Activated CD4-positive, alpha-beta T cell treated with anti-CD3 and anti-CD28 coated beads for 24 hours (primary cell): ENCODE results near the gene MLXIP.

Experiments
- DNase-seq, 2 donors: peaks; one replicate each; pipeline ENCODE4 v3.0.0-alpha.2; 2020; ENCODE audit warnings: low read depth in 2 of 2

MLXIP gene

GRCh38 chr12:122126713-122127597 is 48.4 kb downstream of the MLXIP start:
- DNase-seq, result no peak

- DNase-seq, result no peak
Observed at GRCh38 chr12:122127839-122128238, 49.3 kb downstream of the MLXIP start.

GRCh38 chr12:122128481-122128880 is 49.9 kb downstream of the MLXIP start:
- no peak for DNase-seq

DNA sequence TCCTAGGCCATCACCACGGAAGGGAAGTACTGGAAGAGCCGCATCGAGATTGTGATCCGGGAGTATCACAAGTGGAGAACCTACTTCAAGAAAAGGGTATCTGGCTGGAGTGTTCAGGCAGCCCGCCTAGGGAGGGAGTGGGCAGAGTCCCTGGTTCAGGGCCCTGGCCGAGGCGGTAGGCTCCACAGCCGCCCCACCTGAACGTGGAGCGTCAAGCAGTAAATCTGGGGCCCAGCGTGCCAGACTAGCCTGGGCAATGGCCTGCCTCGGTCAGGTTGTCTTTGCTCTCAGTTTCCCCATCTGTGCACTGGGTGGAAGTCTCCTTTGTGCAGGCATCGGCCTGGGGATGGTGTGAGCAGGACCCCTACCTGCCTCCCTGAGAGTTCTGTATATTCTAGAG is 50.6 kb downstream of the MLXIP start:
- no peak for DNase-seq

DNA sequence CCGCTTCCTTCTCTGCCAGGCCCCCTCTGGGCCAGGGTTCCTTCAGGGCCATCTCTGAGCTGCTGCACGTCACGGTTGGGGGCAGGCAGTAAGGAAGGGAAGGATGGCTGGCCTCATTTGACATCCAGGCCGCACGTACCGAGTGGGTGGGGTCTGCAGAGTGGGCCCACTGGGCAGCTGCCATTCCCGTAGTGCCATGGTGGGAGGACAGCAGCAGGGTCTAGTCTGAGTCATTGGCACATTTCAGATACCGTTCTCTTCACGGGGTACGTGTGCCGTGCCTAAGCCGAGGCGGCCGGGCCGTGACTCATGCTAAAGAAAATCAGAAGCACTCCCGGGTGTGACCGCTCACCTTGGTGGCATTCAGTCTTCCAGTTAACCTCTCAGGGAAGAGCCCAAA is 51.6 kb downstream of the MLXIP start:
- no peak for DNase-seq

DNA sequence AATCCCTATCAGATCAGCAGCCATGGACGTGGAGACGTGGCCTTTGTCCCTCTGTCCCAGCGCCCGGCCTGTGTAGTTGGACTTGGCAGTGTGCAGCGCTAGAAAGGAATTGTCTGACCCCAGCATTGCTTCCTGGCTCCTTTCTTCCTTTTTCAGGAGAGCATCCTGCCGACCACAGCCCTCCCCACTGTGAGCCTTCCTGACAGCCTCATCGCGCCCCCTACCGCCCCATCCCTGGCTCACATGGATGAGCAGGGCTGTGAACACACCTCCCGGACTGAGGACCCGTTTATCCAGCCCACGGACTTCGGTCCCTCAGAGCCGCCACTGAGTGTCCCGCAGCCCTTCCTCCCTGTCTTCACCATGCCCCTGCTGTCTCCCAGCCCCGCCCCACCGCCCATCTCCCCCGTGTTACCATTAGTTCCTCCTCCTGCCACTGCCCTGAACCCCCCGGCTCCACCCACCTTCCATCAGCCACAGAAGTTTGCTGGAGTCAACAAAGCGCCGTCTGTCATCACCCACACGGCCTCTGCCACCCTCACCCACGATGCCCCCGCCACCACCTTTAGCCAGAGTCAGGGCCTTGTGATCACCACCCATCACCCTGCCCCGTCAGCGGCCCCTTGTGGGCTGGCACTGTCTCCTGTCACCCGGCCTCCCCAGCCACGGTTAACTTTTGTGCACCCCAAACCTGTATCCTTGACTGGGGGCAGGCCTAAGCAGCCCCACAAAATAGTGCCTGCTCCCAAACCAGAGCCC is 54.8 kb downstream of the MLXIP start:
- no peak for DNase-seq

- DNase-seq, result no peak
Observed at GRCh38 chr12:122135437-122136031, 57.0 kb downstream of the MLXIP start.

DNA sequence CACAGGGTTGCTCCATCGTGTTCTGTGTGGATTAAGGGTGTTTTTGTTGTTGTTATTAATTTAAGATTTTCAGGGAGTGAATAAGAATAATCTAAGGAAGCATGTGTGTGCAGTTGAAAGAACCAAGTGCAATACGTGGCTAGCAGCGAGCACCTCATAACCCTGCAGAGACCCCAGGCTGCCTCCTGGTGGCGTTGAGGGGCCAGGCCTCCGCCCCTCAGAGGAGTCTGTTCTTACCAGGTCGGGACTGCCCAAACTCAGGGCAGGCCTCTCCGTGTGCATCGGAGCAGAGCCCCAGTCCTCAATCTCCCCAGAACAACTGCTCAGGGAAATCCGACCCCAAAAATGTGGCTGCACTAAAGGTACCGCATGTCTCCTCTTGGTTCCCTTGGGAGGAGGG is 58.7 kb downstream of the MLXIP start:
- no peak for DNase-seq

DNA sequence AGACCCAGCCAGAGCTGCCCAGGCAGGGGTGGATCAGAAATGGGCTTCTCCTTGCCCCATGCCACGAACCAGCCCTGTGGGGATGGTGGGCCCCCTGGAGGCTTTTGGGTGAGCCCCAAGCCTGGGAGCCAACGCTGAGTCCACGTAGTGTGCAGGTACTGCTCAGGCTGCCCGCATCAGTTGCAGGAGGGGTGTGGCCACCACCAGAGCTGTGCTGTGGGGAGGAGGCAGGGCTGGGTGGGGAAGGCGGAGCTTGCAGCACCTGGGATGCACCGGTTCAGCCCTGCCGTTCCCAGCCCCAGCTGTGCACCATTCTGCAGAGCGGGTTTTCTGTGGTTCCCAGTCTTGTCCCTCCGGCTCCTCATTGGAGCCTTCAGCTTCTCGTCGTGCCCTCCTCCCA is 59.1 kb downstream of the MLXIP start:
- no peak for DNase-seq

DNA sequence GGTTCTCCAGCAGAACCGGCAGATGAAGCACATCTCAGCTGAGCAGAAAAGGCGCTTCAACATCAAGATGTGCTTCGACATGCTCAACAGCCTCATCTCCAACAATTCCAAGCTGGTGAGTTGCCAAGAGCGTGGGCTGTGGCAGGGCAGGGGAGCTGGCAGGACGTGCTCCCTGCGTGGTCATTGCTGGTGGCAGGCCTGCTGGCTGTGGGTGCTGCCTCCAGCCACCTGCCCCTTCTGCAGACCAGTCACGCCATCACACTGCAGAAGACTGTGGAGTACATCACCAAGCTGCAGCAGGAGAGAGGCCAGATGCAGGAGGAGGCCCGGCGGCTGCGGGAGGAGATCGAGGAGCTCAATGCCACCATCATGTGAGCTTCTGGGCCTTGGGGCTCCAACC is 59.6 kb downstream of the MLXIP start:
- no peak for DNase-seq

- DNase-seq, result no peak
Observed at GRCh38 chr12:122138616-122139015, 60.1 kb downstream of the MLXIP start.

DNA sequence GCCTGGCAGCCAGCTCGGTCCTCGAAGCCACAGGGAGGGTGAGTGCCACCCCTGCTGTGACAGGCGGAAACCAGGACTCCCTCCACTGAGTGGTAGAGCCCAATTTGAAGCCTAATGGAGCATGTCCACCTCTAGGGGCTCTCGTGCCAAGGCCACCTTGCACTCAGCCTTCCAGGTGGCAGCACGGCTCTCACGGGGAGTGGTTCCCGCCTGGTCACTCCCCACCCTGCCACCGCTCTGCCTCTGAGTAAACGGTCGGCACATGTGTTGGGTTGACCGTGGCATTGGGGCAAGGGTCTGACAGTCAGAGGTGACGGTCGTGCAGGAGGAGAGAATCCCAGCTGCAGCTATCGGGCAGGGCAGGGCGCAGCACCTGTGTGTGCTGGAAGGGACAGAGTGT is 60.7 kb downstream of the MLXIP start:
- no peak for DNase-seq

DNA sequence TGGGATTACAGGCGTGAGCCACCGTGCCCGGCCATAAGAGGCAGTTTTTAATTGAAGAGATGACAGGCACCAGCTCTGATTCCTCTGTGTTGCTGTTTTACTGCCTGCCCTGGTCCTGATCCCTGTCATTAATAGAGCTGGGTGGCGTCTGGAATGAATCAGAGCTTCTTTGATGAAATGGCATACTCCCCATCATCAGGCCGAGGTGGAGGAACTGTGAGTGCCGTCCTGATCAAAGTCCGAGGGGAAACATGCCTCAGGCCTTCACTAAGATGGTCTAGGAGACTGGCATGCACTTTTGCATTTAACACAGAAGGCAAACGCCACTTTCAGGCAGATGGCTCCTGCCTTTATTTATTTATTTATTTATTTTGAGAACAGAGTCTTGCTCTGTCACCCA is 61.4 kb downstream of the MLXIP start:
- no peak for DNase-seq

- no peak for DNase-seq
Observed at GRCh38 chr12:122140467-122141257, 62.1 kb downstream of the MLXIP start.

DNA sequence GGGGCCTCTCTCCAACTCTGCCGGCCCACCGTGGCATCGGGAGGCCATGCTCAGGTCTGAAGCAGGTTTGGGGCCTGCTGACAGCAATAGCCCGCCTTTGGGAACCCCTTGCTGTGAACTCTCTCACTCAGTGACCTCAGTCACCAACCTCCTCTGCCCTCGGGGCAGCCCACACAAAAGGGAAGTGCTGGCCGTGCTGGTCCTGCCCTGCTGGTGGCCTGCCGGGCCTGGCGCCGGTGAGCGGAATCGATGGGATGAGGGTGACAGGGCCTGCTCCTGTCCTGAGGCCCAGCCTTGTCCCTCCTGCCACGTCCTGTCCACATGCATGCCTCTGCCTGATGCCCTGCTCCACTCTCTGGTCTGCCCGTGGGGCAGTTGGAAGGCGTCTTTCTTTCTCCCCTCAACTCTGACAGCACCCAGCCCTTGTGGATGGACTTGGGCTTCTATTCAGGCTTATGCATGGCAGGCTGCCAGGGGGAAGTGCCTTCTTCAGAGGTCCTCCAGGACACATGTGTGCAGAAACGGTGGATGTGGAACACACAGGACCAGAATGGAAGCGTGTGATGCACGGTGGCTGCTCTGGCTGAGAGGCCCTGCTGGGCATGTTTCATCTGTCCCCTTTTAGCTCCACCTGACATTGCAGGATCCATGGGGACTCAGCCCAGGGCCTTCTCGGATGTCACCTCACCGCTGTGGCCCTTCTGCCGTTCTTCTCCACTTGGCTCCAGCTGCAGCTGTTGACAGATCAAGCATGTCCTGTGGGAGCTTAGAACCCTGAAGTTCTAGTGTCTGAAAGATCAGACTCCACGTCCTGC is 63.6 kb downstream of the MLXIP start:
- DNase-seq, result no peak

DNA sequence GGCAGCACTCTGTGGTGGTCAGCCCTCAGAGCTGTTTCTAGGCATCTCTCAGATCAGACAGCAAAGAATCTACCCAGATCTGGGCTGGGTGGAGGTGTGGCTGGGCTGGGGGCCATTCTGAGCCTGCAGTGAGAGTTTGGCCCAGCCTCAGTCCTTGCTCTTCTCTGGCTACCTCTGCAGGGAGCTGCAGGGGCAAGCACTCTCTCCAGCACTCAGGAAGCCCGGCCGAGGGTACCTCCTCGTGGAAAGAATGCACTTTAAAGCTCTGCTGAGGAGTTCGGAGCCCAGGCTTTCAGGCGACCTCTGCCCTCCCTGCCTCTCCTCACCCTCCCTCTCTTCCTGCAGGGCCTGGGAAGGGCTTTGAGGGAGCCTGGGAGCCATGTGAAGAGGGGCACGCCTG is 64.3 kb downstream of the MLXIP start:
- DNase-seq, result no peak

DNA sequence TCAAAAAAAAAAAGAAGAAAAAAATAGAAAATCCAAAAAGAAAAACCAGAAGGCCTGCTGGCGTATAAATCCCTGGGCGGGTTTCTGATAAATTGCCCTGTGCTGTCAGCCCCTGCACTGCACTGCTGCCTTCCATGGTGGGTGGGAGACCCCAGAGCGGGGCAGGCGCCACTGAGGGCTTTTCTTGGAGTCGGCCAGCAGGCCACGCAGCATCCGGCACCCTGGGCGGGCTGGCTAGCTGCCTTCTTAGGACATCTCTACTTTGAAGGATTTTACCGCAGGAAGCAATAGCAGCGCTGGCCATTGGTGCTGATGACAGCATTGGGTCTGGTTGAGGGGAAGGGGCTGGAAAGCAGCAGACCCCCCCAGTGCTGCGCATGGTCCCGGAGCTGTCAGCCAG is 66.3 kb downstream of the MLXIP start:
- no peak for DNase-seq

- DNase-seq, result no peak
Observed at GRCh38 chr12:122145505-122146330, 67.2 kb downstream of the MLXIP start.

GRCh38 chr12:122147514-122148290 is 69.1 kb downstream of the MLXIP start:
- DNase-seq, result no peak
